NCI-H1092 (cell line): Measurements from ENCODE around the gene HEXB.
A peak's percentile ranks its signal among the peaks of the same experiment; 100 is the strongest.
"Not testable (repeated sequence)": the region's sequence is repeated elsewhere in the genome, so short reads cannot be mapped to it uniquely, and the experiment has no call there.

Source experiments
- DNase-seq: peaks from one replicate; lab custom pipeline; 2025; lab: John Stamatoyannopoulos, UW

Gene HEXB

GRCh38 chr5:74659172-74659571 is 25.9 kb upstream of the HEXB start:
- DNase-seq, result no peak

GRCh38 chr5:74660140-74660539 is 24.9 kb upstream of the HEXB start:
- DNase-seq, result no peak

GRCh38 chr5:74660873-74661272 is 24.2 kb upstream of the HEXB start:
- DNase-seq, result no peak

- DNase-seq, result no peak
Observed at GRCh38 chr5:74664551-74664950, 20.5 kb upstream of the HEXB start.

GRCh38 chr5:74665273-74665672 is 19.8 kb upstream of the HEXB start:
- no peak for DNase-seq

GRCh38 chr5:74665816-74666215 is 19.2 kb upstream of the HEXB start:
- no peak for DNase-seq

GRCh38 chr5:74667396-74667795 is 17.6 kb upstream of the HEXB start:
- no peak for DNase-seq

GRCh38 chr5:74669821-74670220 is 15.2 kb upstream of the HEXB start:
- no peak for DNase-seq

GRCh38 chr5:74670396-74671038 is 14.5 kb upstream of the HEXB start:
- no peak for DNase-seq

- no peak for DNase-seq
Observed at GRCh38 chr5:74672215-74672877, 12.7 kb upstream of the HEXB start.

- no peak for DNase-seq
Observed at GRCh38 chr5:74673011-74673790, 11.8 kb upstream of the HEXB start.

GRCh38 chr5:74676466-74676865 is 8.6 kb upstream of the HEXB start:
- not testable (repeated sequence) for DNase-seq

- not testable (repeated sequence) for DNase-seq
Observed at GRCh38 chr5:74678123-74678522, 6.9 kb upstream of the HEXB start.

GRCh38 chr5:74679300-74679699 is 5.7 kb upstream of the HEXB start:
- not testable (repeated sequence) for DNase-seq

- DNase-seq, result no peak
Observed at GRCh38 chr5:74679966-74680365, 5.1 kb upstream of the HEXB start.

- no peak for DNase-seq
Observed at GRCh38 chr5:74685979-74686631, 1.1 kb downstream of the HEXB start.

- no peak for DNase-seq
Observed at GRCh38 chr5:74686962-74687751, 2.1 kb downstream of the HEXB start.

- no peak for DNase-seq
Observed at GRCh38 chr5:74693191-74693590, 8.2 kb downstream of the HEXB start.

GRCh38 chr5:74717596-74717995 is 32.6 kb downstream of the HEXB start:
- peak; percentile 6 for DNase-seq

GRCh38 chr5:74722271-74722670 is 37.2 kb downstream of the HEXB start:
- DNase-seq, result no peak

- DNase-seq, result no peak
Observed at GRCh38 chr5:74725331-74725730, 40.3 kb downstream of the HEXB start.

- no peak for DNase-seq
Observed at GRCh38 chr5:74736759-74737158, 51.7 kb downstream of the HEXB start.
